Mammary epithelial cell (primary cell): ENCODE measurements around the gene SPDEF.

Source experiments
- EZH2 ChIP-seq: IDR thresholded peaks from 2 replicates; pipeline ENCODE4 v1.6.1; 2012; ENCODE audit warnings: low read length, inconsistent platforms, borderline replicate concordance
- TF ChIP-seq, protein P1 (sequence below), 2 donors: IDR thresholded peaks in 1 of 2; conservative IDR thresholded peaks in 1 of 2; 2 replicates each; pipeline ENCODE4 v1.5.1; 2011 to 2012; ENCODE audit warnings: inconsistent platforms in 2 of 2, low read length in 2 of 2, mild to moderate bottlenecking in 2 of 2, control low read depth in 1 of 2, low read depth in 1 of 2; ENCODE audit not compliant: insufficient read depth in 1 of 2; ENCODE audit errors: extremely low read depth in 1 of 2

DNA sequence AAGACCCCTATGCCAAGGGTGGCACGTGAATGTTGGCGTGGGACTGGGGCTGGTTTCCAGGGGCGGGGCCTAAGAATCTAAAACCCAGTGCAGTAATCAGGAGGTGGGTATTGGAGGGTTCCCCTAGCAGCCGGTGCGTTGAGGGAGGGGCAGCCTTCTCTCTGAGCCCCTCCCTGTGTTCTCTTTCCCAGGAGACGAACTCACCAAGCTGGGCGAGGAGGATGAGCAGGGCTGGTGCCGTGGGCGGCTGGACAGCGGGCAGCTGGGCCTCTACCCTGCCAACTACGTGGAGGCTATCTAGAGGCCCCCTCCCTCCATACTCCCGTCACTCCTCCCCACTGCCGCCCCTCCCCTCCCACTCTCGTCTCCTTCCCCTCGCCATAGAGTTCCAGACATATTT, 23.9 kb downstream of the SPDEF start:
- TF ChIP-seq, protein P1, sequence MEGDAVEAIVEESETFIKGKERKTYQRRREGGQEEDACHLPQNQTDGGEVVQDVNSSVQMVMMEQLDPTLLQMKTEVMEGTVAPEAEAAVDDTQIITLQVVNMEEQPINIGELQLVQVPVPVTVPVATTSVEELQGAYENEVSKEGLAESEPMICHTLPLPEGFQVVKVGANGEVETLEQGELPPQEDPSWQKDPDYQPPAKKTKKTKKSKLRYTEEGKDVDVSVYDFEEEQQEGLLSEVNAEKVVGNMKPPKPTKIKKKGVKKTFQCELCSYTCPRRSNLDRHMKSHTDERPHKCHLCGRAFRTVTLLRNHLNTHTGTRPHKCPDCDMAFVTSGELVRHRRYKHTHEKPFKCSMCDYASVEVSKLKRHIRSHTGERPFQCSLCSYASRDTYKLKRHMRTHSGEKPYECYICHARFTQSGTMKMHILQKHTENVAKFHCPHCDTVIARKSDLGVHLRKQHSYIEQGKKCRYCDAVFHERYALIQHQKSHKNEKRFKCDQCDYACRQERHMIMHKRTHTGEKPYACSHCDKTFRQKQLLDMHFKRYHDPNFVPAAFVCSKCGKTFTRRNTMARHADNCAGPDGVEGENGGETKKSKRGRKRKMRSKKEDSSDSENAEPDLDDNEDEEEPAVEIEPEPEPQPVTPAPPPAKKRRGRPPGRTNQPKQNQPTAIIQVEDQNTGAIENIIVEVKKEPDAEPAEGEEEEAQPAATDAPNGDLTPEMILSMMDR (conservative IDR thresholded peaks at IDR 0.05 in 1 of 2, IDR thresholded peaks at IDR 0.05 in 1 of 2; ENCODE audit: extremely low read depth in 1 of 2, insufficient read depth in 1 of 2, low read depth in 1 of 2, low read length in 2 of 2), result no peak
- TF ChIP-seq EZH2, result no peak
